NCI-H526 (cell line): Measurements from ENCODE around the gene PLEKHF1.
A peak's percentile ranks its signal among the peaks of the same experiment; 100 is the strongest.

Source experiments
- DNase-seq, 2 experiments: peaks; one replicate each; lab custom pipeline; 2025; lab: John Stamatoyannopoulos, UW

The PLEKHF1 gene

DNA sequence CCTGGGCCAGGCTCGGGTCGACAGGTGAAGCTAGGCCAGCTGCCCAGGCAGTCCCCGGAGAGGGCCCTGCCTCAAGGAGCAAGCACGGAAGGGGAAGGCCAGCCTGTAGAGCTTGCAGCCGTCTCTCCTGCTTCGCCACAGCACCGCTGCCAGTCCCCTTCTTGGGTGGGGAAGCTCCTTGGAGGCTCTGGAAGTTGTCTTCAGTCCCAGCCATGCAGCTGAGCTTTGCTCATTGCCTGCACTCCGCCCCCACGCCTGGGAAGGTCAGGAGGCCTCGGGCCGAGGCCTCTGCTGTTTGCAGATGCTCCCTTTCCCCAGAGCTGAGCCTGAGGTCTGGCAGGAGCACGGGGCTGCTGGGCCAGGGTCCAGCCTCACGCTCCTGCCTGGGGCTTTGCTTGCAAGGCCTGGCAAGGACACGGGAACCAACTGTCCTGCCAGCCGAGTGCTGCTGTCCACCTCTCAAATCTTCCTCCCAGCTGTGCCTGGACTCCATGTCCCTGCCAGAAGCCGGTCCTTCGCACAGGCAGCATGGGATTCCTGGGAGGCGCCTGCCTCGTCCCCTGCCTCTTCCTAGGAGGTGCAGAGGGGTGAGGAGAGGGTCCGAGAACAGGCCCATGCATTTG is 13.3 kb downstream of the PLEKHF1 start:
- DNase-seq, result no peak

DNA sequence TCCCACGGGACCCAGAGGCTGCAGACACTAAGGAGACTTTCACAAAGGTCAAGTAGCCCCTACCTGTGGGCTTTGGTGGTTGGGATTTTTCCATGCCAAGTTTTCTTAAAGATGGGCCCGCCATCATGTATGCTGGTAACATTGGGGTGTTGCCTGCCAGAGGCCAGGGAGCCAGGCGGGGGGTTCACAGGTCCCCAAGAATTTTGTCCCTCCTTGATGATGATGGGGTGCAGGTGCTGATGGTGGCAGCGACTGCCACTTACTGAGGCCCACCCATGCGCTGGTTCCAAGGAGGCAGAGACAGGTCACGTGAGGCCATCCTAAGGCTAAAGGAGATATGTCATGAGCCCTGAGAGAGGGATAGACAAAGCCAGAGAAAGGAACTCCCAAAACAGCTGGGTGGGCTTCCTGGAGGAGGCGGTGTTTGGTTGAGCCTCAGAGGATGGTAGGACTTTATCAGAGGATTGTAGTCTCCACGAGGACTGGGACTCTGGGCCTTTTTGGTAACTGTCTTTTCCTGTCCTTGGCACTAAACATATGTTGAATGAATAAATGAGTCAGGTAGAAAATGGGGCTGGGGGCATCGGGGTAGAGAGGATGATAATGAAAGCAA is 14.4 kb downstream of the PLEKHF1 start:
- DNase-seq, result no peak

DNA sequence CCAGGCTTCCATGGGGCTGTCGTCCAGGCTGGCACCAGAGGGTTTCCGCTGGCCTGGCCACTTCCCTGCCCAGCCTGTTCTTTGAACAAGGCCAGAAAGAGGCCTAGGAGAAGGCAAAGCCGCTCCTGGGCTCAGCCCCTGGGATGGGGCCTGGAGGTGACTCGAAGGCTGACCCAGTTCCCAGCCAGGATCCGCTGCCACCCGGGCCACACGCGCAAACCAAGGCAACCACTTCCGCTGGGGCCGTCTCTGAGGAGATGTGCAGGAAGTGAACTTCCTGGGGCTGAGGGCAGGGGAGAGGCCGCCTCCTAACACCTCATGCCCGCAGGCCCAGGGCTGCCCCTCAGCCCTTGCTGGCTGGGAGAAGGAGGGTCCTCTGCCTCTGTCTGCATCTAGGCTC is 15.2 kb downstream of the PLEKHF1 start:
- DNase-seq, result no peak

DNA sequence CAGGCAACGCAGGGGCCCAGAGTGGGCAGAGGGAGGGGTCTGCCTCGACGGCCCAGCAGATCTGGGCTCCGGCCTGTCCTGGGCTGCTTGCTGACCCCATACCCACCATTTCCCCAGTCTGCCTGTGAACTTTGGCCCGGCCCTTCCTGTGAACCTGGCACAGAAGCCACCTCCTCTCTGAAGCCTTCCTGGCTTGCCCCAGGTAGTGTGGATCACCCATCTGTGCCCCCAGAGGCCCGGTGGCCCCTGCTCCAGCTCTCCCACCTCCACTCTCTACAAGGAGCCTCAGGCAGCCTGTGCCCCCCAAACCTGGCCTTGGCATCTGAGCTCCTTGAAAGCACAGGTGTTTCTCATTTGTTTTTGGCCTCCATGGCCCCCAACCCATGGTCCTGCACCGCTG is 15.7 kb downstream of the PLEKHF1 start:
- DNase-seq, result no peak

DNA sequence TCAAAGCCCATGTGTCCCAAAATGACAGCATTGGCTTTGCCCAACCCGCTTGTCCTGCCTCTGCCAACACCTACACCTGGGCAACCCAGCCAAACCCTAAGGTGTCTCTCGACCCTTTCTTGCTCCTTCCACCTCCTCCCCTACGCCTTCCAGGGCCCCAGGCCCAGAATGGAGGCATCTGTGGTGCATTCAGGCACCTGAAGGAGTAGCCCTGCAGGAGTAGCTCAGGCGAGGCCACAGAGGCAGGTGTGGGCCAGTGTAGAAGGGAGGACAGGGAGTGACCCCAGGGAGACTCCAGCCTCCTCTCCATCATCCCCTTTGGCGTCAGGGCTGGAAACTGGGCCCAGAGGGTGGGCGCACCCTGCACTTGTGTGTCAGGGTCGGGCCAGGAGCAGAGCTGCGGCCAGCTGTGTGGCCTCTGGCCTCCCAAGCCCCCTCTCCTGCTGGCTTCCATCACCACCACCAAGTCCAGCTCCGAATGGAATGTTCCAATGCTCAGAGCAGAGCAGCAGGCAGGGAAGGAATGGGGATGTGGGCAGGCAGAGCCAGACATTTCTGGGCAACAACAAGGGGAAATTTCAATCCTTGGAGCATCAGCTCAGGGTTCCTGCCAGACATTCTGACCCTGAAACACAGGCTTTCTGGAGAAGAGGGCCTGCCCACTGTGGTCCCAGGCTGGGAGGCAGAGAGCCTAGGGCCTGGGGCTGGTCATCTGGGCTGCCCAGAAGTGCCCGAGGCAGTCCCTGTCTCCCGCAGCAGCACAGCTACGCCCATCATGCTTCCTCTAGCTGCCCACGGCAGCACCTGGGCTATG is 16.4 kb downstream of the PLEKHF1 start:
- no peak for DNase-seq

DNA sequence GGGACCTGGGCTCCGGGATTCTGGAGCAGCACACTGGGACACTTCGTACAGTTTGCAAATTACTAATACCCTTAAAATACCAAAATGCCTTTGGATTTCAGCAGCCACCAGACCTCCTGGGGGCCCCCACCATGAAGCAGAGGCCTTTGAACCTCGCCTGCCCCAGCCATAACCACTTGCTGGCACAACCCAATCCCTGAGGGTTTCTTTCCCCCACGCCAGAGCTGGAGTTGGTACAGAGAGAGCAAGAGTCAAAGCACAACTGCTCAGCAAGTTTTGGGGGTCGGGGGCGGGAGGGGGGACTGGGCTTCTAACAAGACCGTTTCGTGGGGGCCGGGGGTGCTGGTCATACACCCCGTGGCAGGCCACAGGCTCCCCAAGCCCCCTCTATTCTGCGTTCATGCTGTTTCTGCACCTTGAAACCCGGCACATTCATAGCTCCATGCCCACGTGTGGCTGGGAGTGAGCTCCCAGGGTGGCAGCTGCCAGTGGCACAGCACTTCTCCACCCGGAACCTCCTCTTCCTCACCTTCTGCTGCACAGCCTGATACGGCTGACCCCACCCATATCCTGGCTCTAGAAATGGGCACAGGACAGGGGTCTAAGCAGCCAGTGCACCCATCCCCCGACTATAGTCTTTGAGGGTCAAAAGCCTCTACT is 17.1 kb downstream of the PLEKHF1 start:
- DNase-seq, result no peak

DNA sequence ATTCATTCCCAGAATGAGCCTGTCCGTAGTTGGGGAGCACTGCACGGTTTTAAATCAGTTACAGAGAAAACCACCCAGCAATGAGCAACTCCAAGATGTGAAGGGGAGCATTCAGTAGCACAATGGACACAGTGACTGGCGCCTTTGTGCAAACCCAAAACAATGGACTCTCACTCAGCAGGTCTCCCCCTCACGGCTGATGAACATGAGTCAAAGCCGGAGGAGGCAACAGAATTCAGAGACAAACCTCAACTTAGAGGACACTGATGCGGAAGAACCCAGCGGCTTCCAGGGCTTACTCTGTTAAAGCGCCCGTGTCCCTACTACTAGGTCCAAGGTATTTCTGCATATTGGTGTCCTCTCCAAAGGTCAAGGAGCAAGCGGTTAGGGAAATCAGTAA is 17.7 kb downstream of the PLEKHF1 start:
- DNase-seq, result no peak

DNA sequence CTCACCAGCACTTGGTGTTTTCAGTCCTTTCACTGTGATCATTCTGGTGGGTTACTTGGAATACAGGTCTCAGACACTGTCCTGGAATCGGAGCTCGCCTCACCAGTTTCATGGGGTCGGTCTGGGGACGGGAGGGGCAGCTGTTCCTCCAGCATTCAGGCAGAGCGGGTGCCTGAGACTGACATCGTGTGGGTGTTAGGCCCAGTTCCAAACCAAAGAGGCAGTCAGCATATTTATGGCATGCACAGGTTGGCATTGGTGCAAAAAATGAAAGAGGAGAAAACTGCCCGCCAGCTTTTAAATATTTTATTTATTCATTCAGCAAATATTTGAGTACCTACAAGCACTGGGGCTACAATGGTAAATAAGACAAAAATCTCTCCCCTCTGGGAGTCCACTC is 20.1 kb downstream of the PLEKHF1 start:
- no peak for DNase-seq

DNA sequence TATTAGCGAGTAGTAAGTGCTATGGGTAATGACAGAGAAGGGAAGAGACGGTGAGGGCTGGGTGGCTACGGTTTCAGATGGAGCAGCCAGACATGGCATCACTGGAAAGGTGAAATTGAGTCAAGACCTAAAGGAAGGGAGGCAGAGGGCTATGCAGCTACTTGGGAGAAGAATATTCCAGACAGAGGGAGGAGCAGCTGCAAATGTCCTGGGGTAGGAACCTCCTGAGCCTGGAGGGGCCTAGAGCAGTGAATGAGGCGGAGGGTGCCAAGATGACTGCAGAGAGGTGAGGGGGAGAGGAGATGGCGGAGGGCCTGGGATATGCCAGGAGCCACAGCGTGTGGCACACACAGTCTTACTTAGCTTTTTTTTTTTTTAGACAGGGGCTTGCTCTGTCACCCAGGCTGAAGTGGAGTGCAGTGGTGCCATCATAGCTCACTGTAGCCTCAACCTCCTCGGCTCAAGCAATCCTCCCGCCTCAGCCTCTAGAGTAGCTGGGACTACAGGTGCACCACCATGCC is 21.1 kb downstream of the PLEKHF1 start:
- no peak for DNase-seq

DNA sequence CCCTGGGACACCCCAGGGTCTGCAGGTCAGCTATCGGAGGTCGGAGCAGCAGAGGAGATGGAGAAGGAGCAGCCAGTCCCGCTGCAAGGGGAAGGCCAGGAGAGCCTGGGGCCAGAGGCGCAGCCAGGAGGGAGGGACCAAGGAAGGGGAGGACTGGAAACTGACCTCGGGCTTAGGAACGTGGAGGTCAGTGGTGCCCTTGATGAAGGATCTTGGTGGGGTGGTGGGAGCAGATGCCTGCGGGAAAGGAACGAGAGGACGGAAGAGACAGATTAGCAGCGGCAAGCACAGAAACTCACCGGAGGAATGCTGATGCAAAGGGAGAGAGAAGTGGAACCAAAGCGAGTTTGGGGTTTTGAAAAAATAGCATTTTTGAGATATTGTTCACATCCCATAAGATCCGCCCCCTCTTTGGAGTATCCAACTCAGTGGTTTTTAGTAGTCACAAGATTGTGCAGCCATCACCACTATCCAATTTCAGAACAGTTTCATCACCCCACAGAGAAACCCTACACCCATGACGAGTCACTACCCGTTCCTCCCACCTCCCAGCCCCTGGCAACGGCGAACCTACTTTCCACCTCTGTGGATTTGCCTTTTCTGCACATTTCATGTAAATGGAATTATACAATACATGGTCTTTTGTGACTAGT is 22.1 kb downstream of the PLEKHF1 start:
- DNase-seq, result no peak

DNA sequence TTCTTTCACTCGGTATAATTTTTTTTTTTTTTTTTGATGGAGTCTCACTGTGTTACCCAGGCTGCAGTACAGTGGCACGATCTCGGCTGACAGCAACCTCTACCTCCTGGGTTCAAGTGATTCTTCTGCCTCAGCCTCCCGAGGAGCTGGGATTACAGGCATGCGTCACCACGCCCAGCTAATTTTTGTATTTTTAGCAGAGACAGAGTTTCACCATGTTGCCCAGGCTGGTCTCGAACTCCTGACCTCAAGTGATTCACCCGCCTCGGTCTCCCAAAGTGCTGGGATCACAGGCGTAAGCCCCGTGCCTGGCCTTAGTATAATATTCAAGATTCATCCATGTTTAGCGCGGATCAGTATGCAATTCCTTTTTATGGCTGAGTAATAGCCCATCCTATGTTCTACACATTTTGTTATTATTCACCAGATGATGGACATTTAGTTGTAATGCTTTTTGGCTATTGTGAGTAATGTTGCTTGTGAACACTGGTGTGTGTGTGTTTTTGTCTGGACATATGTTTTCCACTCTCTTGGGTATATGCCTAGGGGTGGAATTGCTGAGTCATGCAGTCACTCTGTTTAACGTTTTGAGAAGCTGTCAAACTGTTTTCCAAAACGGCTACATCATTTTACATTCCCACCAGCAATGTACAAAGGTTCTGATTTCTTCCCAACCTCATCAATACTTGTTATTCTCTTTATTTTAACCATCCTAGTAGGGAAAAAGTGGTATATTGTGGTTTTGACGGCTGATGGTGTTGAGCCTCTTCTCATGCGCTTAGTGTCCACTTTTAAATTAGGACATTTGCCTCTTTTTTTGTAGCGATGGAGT is 22.9 kb downstream of the PLEKHF1 start:
- DNase-seq, result no peak

DNA sequence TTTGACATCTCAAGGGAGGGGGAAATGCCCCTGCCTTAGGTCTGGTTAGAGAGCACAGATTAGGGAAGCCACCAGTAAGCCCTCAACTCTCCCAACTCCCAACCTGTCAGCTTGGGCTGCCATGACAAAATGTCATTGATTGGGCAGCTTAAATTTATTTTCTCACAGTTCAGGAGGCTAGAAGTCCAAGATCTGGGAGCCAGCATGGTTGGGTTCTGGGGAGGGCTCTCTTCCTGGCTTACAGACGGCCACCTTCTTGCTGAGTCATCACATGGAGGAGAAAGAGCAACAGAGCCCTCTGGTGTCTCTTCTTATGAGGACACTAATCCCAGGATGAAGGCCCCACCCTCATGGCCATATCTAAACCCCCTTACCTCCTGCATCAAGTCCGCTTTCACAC is 25.6 kb downstream of the PLEKHF1 start:
- DNase-seq, result peak; percentile 6 to 47

DNA sequence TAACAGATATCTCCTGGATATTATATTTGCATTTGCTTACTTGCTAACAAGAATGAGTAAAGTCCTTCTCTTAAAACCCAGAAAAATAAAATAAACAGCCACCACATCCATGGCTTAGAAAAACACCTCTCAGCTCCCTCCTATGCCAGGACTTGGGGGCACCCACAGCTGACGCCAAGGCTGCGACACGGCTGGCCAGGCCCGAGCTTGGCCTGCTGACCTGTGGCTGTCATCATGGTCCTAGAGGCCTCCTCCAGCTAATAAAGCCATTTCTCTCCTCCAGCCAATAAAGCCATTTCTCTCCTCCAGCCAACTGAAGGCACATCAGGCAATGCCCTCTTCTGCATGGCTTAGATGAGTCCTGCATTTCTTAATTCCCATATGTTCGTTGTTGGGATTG is 28.9 kb downstream of the PLEKHF1 start:
- DNase-seq, result no peak

DNA sequence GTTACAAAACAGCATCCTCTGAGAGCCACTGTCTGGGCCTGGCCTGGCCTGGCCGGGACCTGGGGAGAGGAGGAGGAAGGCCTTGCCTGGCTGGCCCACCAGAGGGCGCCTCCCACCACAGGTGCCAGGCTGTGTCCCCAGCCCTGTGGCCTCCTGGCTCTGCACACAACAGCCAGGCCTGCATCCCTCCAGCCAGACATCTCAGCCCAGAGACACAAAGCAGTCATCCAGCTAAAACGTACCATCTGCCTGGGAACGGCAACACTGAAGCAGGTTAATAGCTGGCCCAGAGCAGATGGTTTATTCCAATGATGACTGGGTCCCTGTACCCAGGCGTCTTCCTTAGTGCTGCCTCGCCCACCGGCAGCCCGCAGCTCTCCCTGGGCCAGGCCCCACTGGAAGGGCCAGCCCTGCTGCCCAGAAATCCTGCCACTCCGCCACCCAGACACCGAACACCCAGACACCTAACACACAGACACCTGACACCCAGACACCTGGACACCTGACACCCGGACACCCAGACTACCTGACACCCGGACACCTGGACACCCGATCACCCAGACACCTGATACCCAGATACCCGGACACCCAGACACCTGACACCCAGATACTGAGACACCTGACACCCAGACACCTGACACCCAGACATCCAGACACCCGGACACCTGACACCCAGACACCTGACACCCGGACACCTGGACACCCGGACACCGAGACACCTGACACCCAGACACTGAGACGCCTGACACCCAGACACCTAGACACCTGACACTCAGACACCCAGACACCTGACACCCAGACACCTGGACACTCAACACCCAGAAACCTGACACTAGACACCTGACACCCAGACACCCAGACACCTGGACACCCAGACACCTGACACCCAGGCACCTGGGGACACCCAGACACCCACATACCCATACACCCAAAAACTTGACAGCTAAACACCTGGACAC is 29.7 kb downstream of the PLEKHF1 start:
- peak in 1 of 2 experiments; percentile 67 for DNase-seq

DNA sequence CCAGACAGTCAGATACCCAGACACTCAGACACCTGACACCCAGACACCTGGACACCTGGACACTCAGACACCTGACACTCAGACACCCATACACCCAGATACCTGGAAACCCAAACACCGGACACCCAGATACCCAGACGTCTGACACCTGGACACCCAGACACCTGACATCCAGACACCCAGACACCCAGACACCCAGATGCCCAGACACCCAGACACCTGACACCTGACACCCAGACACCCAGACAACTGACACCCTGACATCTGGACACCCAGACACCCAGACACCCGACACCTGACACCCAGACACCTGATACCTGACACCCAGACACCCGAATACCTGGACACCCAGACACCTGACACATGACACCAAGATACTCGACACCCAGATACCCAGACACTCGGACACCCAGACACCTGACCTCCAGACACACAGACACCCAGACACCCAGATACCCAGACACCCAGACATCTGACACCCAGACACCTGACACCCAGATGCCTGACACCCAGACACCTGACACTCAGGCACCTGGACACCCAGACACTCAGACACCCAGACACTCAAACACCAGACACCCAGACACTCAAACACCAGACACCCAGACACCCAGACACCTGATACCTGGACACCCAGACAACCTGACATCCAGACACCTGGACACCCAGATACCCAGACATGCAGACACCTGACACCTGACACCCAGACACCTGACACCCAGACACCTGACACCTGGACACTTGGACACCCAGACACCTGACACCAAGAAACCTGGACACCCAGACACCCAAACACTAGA is 30.7 kb downstream of the PLEKHF1 start:
- DNase-seq, result no peak

DNA sequence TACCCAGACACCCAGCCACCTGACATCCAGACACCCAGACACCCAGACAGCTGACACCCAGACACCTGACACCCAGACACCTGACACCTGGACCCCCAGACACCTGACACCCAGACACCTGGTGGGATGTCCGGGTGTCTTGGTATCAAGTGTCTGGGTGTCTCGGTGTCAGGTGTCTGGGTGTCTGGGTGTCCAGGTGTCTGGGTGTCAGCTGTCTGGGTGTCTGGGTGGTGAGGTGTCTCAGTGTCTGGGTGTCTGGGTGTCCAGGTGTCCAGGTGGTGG is 31.2 kb downstream of the PLEKHF1 start:
- DNase-seq, result no peak

DNA sequence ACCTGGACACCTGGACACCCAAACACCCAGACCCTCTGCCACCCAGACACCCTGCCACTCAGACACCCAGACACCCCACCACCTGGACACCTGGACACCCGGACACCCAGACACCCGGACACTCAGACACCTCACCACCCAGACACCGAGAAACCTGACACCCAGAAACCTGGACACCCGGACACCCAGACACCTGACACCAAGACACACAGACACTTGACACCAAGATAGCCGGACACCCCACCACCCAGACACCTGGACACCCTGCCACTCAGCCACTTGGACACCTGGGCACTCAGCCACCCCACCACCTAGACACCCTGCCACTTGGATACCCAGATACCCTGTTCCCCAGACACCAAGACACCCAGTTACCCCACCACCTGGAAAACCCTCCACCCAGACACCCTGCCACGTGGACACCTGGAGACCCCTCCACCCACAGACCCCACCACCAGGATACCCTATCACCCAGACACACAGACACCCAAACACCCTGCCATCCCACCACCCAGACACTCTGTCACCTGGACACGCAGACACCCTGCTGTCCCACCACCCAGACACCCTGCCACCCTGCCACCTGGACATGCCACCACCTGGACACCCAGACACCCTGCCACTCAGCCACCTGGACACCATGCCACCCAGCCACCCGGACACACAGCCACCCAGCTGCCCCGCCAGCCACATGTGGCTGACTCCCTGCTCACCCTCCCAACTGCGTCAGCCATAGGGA is 32.4 kb downstream of the PLEKHF1 start:
- DNase-seq, result no peak

DNA sequence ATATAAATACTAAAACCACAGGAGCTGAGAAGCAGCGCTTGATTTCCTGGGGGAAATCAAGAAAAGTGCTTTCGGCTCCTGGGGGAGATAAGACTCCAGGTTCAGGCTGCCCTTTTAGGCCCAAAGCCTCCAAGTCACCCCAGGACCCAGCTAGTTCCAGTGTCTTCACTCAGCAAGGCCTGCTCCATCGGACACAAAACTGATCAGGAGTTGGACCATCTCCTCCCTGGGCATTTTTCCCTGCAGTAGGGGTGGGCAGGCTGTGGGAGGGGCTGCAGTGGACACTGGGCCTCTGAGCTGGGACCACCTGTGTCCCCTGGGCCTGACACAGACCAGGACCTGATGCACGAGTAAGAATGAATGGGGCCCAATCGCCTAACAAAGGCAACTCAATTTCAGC is 34.6 kb downstream of the PLEKHF1 start:
- no peak for DNase-seq

DNA sequence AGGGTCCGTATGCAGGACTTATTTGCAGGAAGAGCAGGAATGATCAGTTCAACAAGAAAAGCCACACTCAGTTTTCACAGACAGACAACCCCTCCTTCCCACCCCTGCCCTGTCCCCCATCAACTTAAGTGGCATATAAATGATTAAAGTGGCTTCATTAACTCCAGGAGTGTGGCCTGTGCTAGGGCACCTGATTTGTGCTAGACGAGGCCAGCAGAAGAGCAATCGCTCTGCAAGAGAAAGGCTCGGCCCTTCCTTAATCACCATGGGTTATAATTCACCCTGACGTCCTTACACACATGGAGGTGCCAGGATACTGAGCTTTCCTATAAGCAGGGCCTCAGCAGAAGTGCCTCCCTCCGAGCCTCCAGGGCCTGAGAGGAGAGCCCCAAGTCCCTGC is 35.2 kb downstream of the PLEKHF1 start:
- DNase-seq, result no peak
